H1 (cell line): ENCODE data around the gene GNB1L. TPM values are rescaled to one million over a fixed set of nuclear protein-coding genes. Genes with fewer than 3 reads are reported as not detected.

Experiments used
- CTCF ChIA-PET: fragments of 300-600 bp; sonication (Branson Sonifier 250); formaldehyde crosslinking; loops from one replicate; lab custom pipeline; 2021; ENCODE audit not compliant: partially characterized antibody; lab: Charles Lee
- POLR2A ChIA-PET: fragments of 300-600 bp; sonication (Branson Sonifier 250); formaldehyde crosslinking; loops from one replicate; lab custom pipeline; 2021; ENCODE audit warnings: inconsistent platforms; ENCODE audit not compliant: partially characterized antibody; lab: Charles Lee
- DNase-seq, 2 experiments: peaks; one replicate each; pipeline versions ENCODE4 v3.0.0 to v3.0.0-alpha.2; 2010 to 2022; ENCODE audit warnings: low spot score in 2 of 2, low read depth in 1 of 2, mixed read lengths in 1 of 2
- FAIRE-seq: peaks from 2 replicates; lab custom pipeline; 2011; peaks lifted over from hg19 to GRCh38; lab: Jason Lieb, UNC
- H2AFZ ChIP-seq: 2 replicates; pipeline ENCODE4 v1.8.1; 2012; ENCODE audit warnings: low read length, inconsistent platforms
- H2AK5ac ChIP-seq: 2 replicates; pipeline ENCODE4 v1.6.1; 2013; ENCODE audit warnings: low read depth, low read length
- H2BK120ac ChIP-seq: replicated peaks from 2 replicates; pipeline ENCODE3; 2013; ENCODE audit warnings: low read depth, low read length, inconsistent platforms
- H2BK12ac ChIP-seq: 2 replicates; pipeline ENCODE4 v1.6.1; 2013; ENCODE audit warnings: low read depth, low read length
- H2BK15ac ChIP-seq: 2 replicates; pipeline ENCODE4 v1.6.1; 2013; ENCODE audit warnings: low read length
- H2BK20ac ChIP-seq: 2 replicates; pipeline ENCODE4 v1.6.1; 2013; ENCODE audit warnings: low read length
- H2BK5ac ChIP-seq: 2 replicates; pipeline ENCODE4 v1.6.1; 2013; ENCODE audit warnings: low read depth, low read length
- H3K14ac ChIP-seq: 2 replicates; pipeline ENCODE4 v1.6.1; 2013; ENCODE audit warnings: inconsistent platforms; ENCODE audit not compliant: insufficient read length
- H3K18ac ChIP-seq: 2 replicates; pipeline ENCODE4 v1.6.1; 2013; ENCODE audit warnings: low read length; ENCODE audit errors: extremely low read depth
- H3K23ac ChIP-seq: 2 replicates; pipeline ENCODE4 v1.6.1; 2013; ENCODE audit warnings: inconsistent platforms; ENCODE audit not compliant: insufficient read length
- H3K23me2 ChIP-seq: 2 replicates; pipeline ENCODE4 v1.6.1; 2013; ENCODE audit warnings: low read depth, low read length
- H3K27ac ChIP-seq: 2 replicates; pipeline ENCODE4 v1.6.1; 2011; ENCODE audit warnings: low read depth, low read length, inconsistent platforms
- H3K27me3 ChIP-seq, 4 experiments: replicated peaks in 1 of 4; 1 replicate in 1 of 4; 2 replicates in 3 of 4; pipeline versions ENCODE4 v1.6.1 to v1.8.1; 2011 to 2013; ENCODE audit warnings: low read length in 3 of 4, mild to moderate bottlenecking in 3 of 4, inconsistent platforms in 2 of 4, mixed read lengths in 2 of 4, moderate library complexity in 1 of 4; ENCODE audit not compliant: control insufficient read depth in 3 of 4, insufficient read depth in 3 of 4; ENCODE audit errors: extremely low read depth in 1 of 4
- H3K36me3 ChIP-seq, 4 experiments: 2 replicates each; pipeline versions ENCODE4 v1.6.1 to v1.8.1; 2011 to 2013; ENCODE audit warnings: mild to moderate bottlenecking in 4 of 4, low read length in 3 of 4, moderate library complexity in 2 of 4, control low read depth in 1 of 4, inconsistent platforms in 1 of 4; ENCODE audit not compliant: insufficient read depth in 4 of 4, control insufficient read depth in 2 of 4
- H3K4ac ChIP-seq: replicated peaks from 2 replicates; pipeline ENCODE3; 2013; ENCODE audit warnings: low read length, low read depth, mixed read lengths, inconsistent platforms; ENCODE audit not compliant: insufficient read length
- H3K4me1 ChIP-seq, 4 experiments: replicated peaks in 1 of 4; 1 replicate in 1 of 4; 2 replicates in 3 of 4; pipeline versions ENCODE4 v1.6.1 to v1.8.1; 2011 to 2013; ENCODE audit warnings: low read length in 3 of 4, inconsistent platforms in 2 of 4, mixed read lengths in 1 of 4; ENCODE audit not compliant: insufficient read depth in 4 of 4, control insufficient read depth in 3 of 4
- H3K4me2 ChIP-seq, 2 experiments: 2 replicates each; pipeline versions ENCODE4 v1.6.1 to v1.8.1; 2011 to 2013; ENCODE audit warnings: low read depth in 2 of 2, low read length in 2 of 2, control low read depth in 1 of 2, inconsistent platforms in 1 of 2, mild to moderate bottlenecking in 1 of 2; ENCODE audit not compliant: insufficient read depth in 1 of 2
- H3K4me3 ChIP-seq, 4 experiments: fragments of 200-600, 300-600 bp in 1 of 4; sonication (generic), shearing (Covaris generic), sonication (Bioruptor Twin) in 1 of 4; 2 replicates each; pipeline versions ENCODE4 v1.5.1 to v1.8.1; 2011 to 2016; ENCODE audit warnings: low read length in 4 of 4, low read depth in 3 of 4, control low read depth in 2 of 4, inconsistent platforms in 2 of 4, mild to moderate bottlenecking in 2 of 4, mixed read lengths in 1 of 4, moderate library complexity in 1 of 4; ENCODE audit not compliant: insufficient read depth in 2 of 4; ENCODE audit errors: extremely low read depth in 1 of 4
- H3K56ac ChIP-seq: replicated peaks from 2 replicates; pipeline ENCODE3; 2013; ENCODE audit warnings: low read depth, mild to moderate bottlenecking, mixed read lengths, low read length, inconsistent platforms; ENCODE audit not compliant: insufficient read length
- H3K79me1 ChIP-seq: 2 replicates; pipeline ENCODE4 v1.6.1; 2013; ENCODE audit warnings: low read depth, low read length, control low read depth
- H3K79me2 ChIP-seq, 2 experiments: 2 replicates each; pipeline versions ENCODE4 v1.6.1 to v1.8.1; 2012 to 2013; ENCODE audit warnings: low read length in 2 of 2, mild to moderate bottlenecking in 2 of 2, inconsistent platforms in 1 of 2; ENCODE audit not compliant: insufficient read depth in 2 of 2, control insufficient read depth in 1 of 2
- H3K9ac ChIP-seq, 4 experiments: replicated peaks in 1 of 4; 1 replicate in 1 of 4; 2 replicates in 3 of 4; pipeline versions ENCODE4 v1.6.1 to v1.8.1; 2011 to 2013; ENCODE audit warnings: low read depth in 3 of 4, low read length in 3 of 4, control low read depth in 2 of 4, mild to moderate bottlenecking in 2 of 4, moderate library complexity in 2 of 4, inconsistent platforms in 1 of 4; ENCODE audit errors: extremely low read depth in 1 of 4
- H3K9me3 ChIP-seq, 2 experiments: 2 replicates each; pipeline versions ENCODE4 v1.6.1 to v1.8.1; 2012 to 2013; ENCODE audit warnings: mild to moderate bottlenecking in 2 of 2, moderate library complexity in 2 of 2, control low read depth in 1 of 2, inconsistent platforms in 1 of 2, low read depth in 1 of 2, low read length in 1 of 2, mixed read lengths in 1 of 2; ENCODE audit not compliant: insufficient read depth in 2 of 2
- H4K20me1 ChIP-seq, 2 experiments: replicated peaks in 1 of 2; 2 replicates each; pipeline versions ENCODE3 to v1.8.1; 2011 to 2013; ENCODE audit warnings: inconsistent platforms in 2 of 2, low read length in 2 of 2, mild to moderate bottlenecking in 1 of 2; ENCODE audit not compliant: insufficient read depth in 2 of 2, control insufficient read depth in 1 of 2
- H4K5ac ChIP-seq: 2 replicates; pipeline ENCODE4 v1.6.1; 2013; ENCODE audit warnings: low read length, low read depth, mixed read lengths, inconsistent platforms; ENCODE audit not compliant: insufficient read length
- H4K8ac ChIP-seq: 2 replicates; pipeline ENCODE4 v1.8.0; 2013; ENCODE audit warnings: mild to moderate bottlenecking, moderate library complexity, low read length, inconsistent platforms; ENCODE audit not compliant: insufficient read depth; ENCODE audit errors: extremely low read depth
- H4K91ac ChIP-seq: replicated peaks from 2 replicates; pipeline ENCODE3; 2013; ENCODE audit warnings: low read length, mixed read lengths, inconsistent platforms; ENCODE audit not compliant: insufficient read length
- BRCA1 ChIP-seq: IDR thresholded peaks from 2 replicates; pipeline ENCODE4 v1.6.1; 2012; ENCODE audit warnings: low read depth, low read length, improper control_type of control experiment
- CTBP2 ChIP-seq: IDR thresholded peaks from 2 replicates; pipeline ENCODE4 v1.7.0; 2011; ENCODE audit warnings: borderline replicate concordance, mild to moderate bottlenecking, moderate library complexity, mixed read lengths, low read length; ENCODE audit not compliant: insufficient read depth, insufficient read length
- EGR1 ChIP-seq: IDR thresholded peaks from 2 replicates; pipeline ENCODE4 v1.6.1; 2011; ENCODE audit warnings: low read depth, low read length, borderline replicate concordance
- EP300 ChIP-seq, 2 experiments: IDR thresholded peaks; 1 replicate in 1 of 2; 2 replicates in 1 of 2; pipeline ENCODE4 v1.6.1; 2011 to 2012; ENCODE audit warnings: low read depth in 2 of 2, low read length in 2 of 2, mild to moderate bottlenecking in 2 of 2, borderline replicate concordance in 1 of 2, inconsistent platforms in 1 of 2, moderate library complexity in 1 of 2
- GABPA ChIP-seq: IDR thresholded peaks from 2 replicates; pipeline ENCODE4 v1.6.1; 2011; ENCODE audit warnings: mild to moderate bottlenecking, low read length, moderate library complexity, borderline replicate concordance; ENCODE audit not compliant: insufficient read depth
- HDAC6 ChIP-seq: IDR thresholded peaks from one replicate; pipeline ENCODE4 v1.7.1; 2012; ENCODE audit warnings: low read depth, mild to moderate bottlenecking, inconsistent platforms, low read length, moderate library complexity
- JUND ChIP-seq: IDR thresholded peaks from 2 replicates; pipeline ENCODE4 v1.6.1; 2011; ENCODE audit warnings: mild to moderate bottlenecking, improper control_type of control experiment, low read length
- KDM1A ChIP-seq: fragments of 200-600, 300-600 bp; sonication (generic); IDR thresholded peaks from 2 replicates; pipeline ENCODE4 v1.7.1; 2016; ENCODE audit warnings: mild to moderate bottlenecking, low read length, borderline replicate concordance
- POLR2A ChIP-seq, 2 experiments: IDR thresholded peaks; 1 replicate in 1 of 2; 2 replicates in 1 of 2; pipeline ENCODE4 v1.6.1; 2011; ENCODE audit warnings: low read depth in 2 of 2, low read length in 2 of 2, mild to moderate bottlenecking in 2 of 2; ENCODE audit errors: control extremely low read depth in 1 of 2
- RBBP5 ChIP-seq: IDR thresholded peaks from 2 replicates; pipeline ENCODE4 v1.7.1; 2012; ENCODE audit warnings: low read depth, mild to moderate bottlenecking, inconsistent platforms, low read length, moderate library complexity, borderline replicate concordance
- SIRT6 ChIP-seq: IDR thresholded peaks from one replicate; pipeline ENCODE4 v1.7.1; 2012; ENCODE audit warnings: low read length, inconsistent platforms
- SP4 ChIP-seq: IDR thresholded peaks from 2 replicates; pipeline ENCODE4 v1.6.1; 2012; ENCODE audit warnings: low read length, inconsistent platforms
- SRF ChIP-seq: IDR thresholded peaks from 2 replicates; pipeline ENCODE4 v1.6.1; 2011; ENCODE audit warnings: mild to moderate bottlenecking, low read depth, low read length, moderate library complexity
- TCF12 ChIP-seq: IDR thresholded peaks from 2 replicates; pipeline ENCODE4 v1.6.1; 2011; ENCODE audit warnings: low read depth, mild to moderate bottlenecking, low read length
- WGBS, 2 experiments: shearing (Covaris generic) in 1 of 2; methylation state at CpG; one replicate each; pipeline versions ENCODE4 v1.1.6 to v1.1.7; 2013 to 2015; ENCODE audit warnings: low lambda C conversion rate in 2 of 2, mixed read lengths in 2 of 2, inconsistent platforms in 1 of 2, low coverage in 1 of 2, missing lambda C conversion rate in 1 of 2; ENCODE audit not compliant: insufficient replicate concordance in 2 of 2, insufficient coverage in 1 of 2, insufficient read length in 1 of 2; ENCODE audit errors: extremely low coverage in 1 of 2, missing lambda C conversion rate in 1 of 2; 5-methylcytosine and 5-hydroxymethylcytosine counted together
- polyA plus RNA-seq, 7 experiments: library from polyadenylated mRNA; depleted of rRNA in 3 of 7; stranded (reverse) in 5 of 7; unstranded in 2 of 7; fragments of >200 nt in 5 of 7; fragments of 200-250 nt in 2 of 7; gene quantifications; 1 replicate in 5 of 7; 2 replicates in 1 of 7; 4 replicates in 1 of 7; pipeline versions ENCODE4 v1.2.1 to v1.2.3, GENCODE V29; 2011 to 2013; ENCODE audit warnings: missing spikeins in 2 of 7, mixed read lengths in 2 of 7
- total RNA-seq: library from RNA; stranded (reverse); fragmentation: NEBNext Ultra II Directional; extraction: Animal tissue kit (Norgen Biotek cat#: 25700); gene quantifications from 2 replicates; pipeline ENCODE4 v1.2.1, GENCODE V29; 2021

Gene GNB1L
- total and polyA plus RNA-seq, 2 of the 8 experiments (the other 6 are each of a cell fraction or from before 2014, with no cell fraction given), result 14.0 to 15.6 TPM

DNA sequence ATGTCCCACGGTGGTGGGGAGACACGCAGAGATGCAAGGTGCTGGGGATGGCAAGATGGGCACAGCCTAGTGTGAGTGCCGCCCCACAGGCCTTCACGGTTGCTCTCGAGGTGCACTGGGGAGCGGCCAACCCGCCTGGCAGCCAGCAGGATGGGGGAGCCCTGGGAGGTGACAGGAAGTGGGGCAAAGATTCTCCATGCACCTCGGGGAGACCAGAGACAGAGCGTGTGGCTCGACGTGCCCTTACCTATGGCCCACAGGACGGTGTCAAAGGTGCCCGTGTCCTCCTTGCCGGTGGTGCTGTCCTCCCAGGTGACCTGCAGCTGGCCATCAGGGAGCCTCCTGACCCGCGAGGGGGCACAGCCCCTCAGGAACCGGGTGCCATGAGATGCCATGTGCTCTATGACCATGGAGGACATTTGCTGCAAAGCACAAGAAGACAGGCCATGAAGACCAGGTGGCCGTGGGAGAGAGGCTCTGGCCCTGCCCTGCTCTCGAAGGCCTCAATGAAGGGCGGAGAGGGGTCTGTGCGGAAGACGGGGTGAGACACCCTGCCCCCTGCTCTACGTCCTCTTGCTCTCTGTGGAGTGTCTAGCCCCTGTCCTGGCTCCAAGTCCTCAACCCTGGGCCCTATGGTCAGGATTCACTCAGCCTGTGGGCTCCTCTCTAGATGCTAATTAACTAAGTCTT is 40.6 kb upstream of the GNB1L start:
- Histone ChIP-seq H4K5ac (no peak overlapping the region), H3K9me3 (no peaks in the 10 kb centered on the region), H3K23ac (no peak overlapping the region), H3K79me2 (no peaks in the 10 kb centered on the region), H3K56ac (no peak overlapping the region), H2AK5ac (no peak overlapping the region), H2BK5ac (0 out of 2 replicates have a peak overlapping the region, but pooled peaks have one; percentile 49), H3K18ac (no peak overlapping the region), H3K36me3 (no peaks in the 10 kb centered on the region), H2BK15ac (peak overlapping the region; percentile 88; the same call in 1 of the 2 replicates), H3K4me3 (no peak overlapping the region), H3K27ac (no peak overlapping the region), H3K4me1 (peaks cover 7 to 20% (median 18%) of the 10 kb centered on the region in 4 experiments), H3K27me3 (peaks cover 0 to 2% (median 0%) of the 10 kb centered on the region in 4 experiments; a peak in 3 of 7 replicates), H3K23me2 (no peaks in the 10 kb centered on the region), H2AFZ (no peak overlapping the region), H3K79me1 (no peaks in the 10 kb centered on the region), H2BK12ac (no peak overlapping the region), H4K91ac (no peak overlapping the region), H2BK20ac (no peak overlapping the region), H4K20me1 (no peaks in the 10 kb centered on the region), H4K8ac (peak overlapping the region; percentile 3; the same call in 1 of the 2 replicates), H3K4me2 (no peak overlapping the region), H3K9ac (no peak overlapping the region), H3K14ac (no peak overlapping the region), H2BK120ac (no peak overlapping the region), H3K4ac (no peak overlapping the region)
- 92% methylated on average over 23 of the region's 23 CpGs; no CpG with 5 or more reads in 1 of the 2 experiments for WGBS, 2 experiments
- ChIA-PET POLR2A (no interaction called here), CTCF (interaction anchor here (1.0 to 10.1 kb wide), 3 partner anchors 7 to 86 kb away, joined by 3 to 69 read pairs (median 3); no protein-coding TSS in a partner anchor)
- no peak for DNase-seq
- FAIRE-seq, result no peak
- TF ChIP-seq GABPA, result no peak
- no peak for TF ChIP-seq SP4
- no peak for TF ChIP-seq SRF
- TF ChIP-seq CTBP2, result no peak
- no peak for TF ChIP-seq TCF12
- no peak for TF ChIP-seq EP300 (IDR thresholded peaks at IDR 0.05; ENCODE audit: borderline replicate concordance in 1 of 2, low read depth in 2 of 2, low read length in 2 of 2)
- no peak for TF ChIP-seq SIRT6
- TF ChIP-seq JUND, result no peak
- no peak for TF ChIP-seq BRCA1
- TF ChIP-seq RBBP5, result no peak
- TF ChIP-seq KDM1A, result no peak
- TF ChIP-seq EGR1, result no peak
- no peak for TF ChIP-seq HDAC6
- TF ChIP-seq POLR2A (IDR thresholded peaks at IDR 0.05; ENCODE audit: control extremely low read depth in 1 of 2, low read depth in 2 of 2, low read length in 2 of 2), result no peak
